HepG2 (cell line): ENCODE measurements around the gene THSD4. TPM values are rescaled to one million over a fixed set of nuclear protein-coding genes. Genes with fewer than 3 reads are reported as not detected.

Experiments
- ATAC-seq: fragments of 200-7000 bp; cut with Tn5 transposase; 3 replicates; pipeline ENCODE4 v1.9.1; 2020; ENCODE audit warnings: mild to moderate bottlenecking, moderate library complexity
- BruUV-seq: library from RNA; stranded (reverse); fragments of 400-500 nt; replicated peaks from 2 replicates; lab custom pipeline; 2021; lab: Mats Ljungman, UMichigan
- CTCF ChIA-PET: fragments of 300-600 bp; formaldehyde crosslinking; extraction: SDS; loops from one replicate; lab custom pipeline; 2021; ENCODE audit warnings: low total read pairs, inconsistent platforms, low intra/inter-chr PET ratio; lab: Yijun Ruan, JAX
- POLR2A ChIA-PET: fragments of 350-600 bp; sonication (Branson Sonifier 250); formaldehyde crosslinking; loops from one replicate; lab custom pipeline; 2020; ENCODE audit warnings: antibody characterized with exemption, inconsistent platforms; lab: Yijun Ruan, JAX
- DNase-seq: peaks from one replicate; pipeline ENCODE4 v3.0.0-alpha.2; 2015; ENCODE audit warnings: low spot score
- FAIRE-seq: peaks from 3 replicates; lab custom pipeline; 2011; peaks lifted over from hg19 to GRCh38; lab: Jason Lieb, UNC
- H2AFZ ChIP-seq: one replicate; pipeline ENCODE4 v1.6.1; 2011; ENCODE audit warnings: low read length, inconsistent platforms
- H3K27ac ChIP-seq: fragments of 300-600 bp; 3 replicates; pipeline ENCODE4 v1.8.0; 2011; ENCODE audit warnings: mixed run types, mild to moderate bottlenecking, mixed read lengths, low read length, inconsistent platforms; ENCODE audit not compliant: insufficient read depth; ENCODE audit errors: extremely low read length
- H3K27me3 ChIP-seq, 2 experiments: fragments of 200-600 bp in 1 of 2; 2 replicates in 1 of 2; 3 replicates in 1 of 2; pipeline versions ENCODE4 v1.6.0 to v1.8.0; 2011; ENCODE audit warnings: low read length in 2 of 2, mild to moderate bottlenecking in 2 of 2, moderate library complexity in 2 of 2, inconsistent platforms in 1 of 2; ENCODE audit not compliant: insufficient read depth in 2 of 2, control insufficient read depth in 1 of 2
- H3K36me3 ChIP-seq, 2 experiments: fragments of 200-600 bp in 1 of 2; replicated peaks in 1 of 2; 2 replicates in 1 of 2; 3 replicates in 1 of 2; pipeline versions ENCODE4 v1.5.1 to v1.8.0; 2011; ENCODE audit warnings: low read length in 2 of 2, inconsistent platforms in 1 of 2; ENCODE audit not compliant: insufficient read depth in 2 of 2, control insufficient read depth in 1 of 2
- H3K4me1 ChIP-seq: 2 replicates; pipeline ENCODE4 v1.5.1; 2012; ENCODE audit warnings: low read length, inconsistent platforms; ENCODE audit not compliant: insufficient read depth
- H3K4me2 ChIP-seq: 2 replicates; pipeline ENCODE4 v1.6.0; 2011; ENCODE audit warnings: low read depth, low read length, inconsistent platforms
- H3K4me3 ChIP-seq, 3 experiments: fragments of 200-600 bp in 1 of 3; sonication (generic), shearing (Covaris generic) in 1 of 3; replicated peaks in 1 of 3; 2 replicates each; pipeline ENCODE4 v1.5.1; 2011 to 2016; ENCODE audit warnings: low read length in 3 of 3, inconsistent platforms in 2 of 3, low read depth in 2 of 3, mild to moderate bottlenecking in 2 of 3, control low read depth in 1 of 3, mixed read lengths in 1 of 3; ENCODE audit not compliant: insufficient read depth in 1 of 3
- H3K79me2 ChIP-seq: one replicate; pipeline ENCODE4 v1.6.1; 2011; ENCODE audit warnings: low read length, inconsistent platforms; ENCODE audit not compliant: insufficient read depth
- H3K9ac ChIP-seq: 2 replicates; pipeline ENCODE4 v1.6.0; 2011; ENCODE audit warnings: mild to moderate bottlenecking, low read depth, low read length, inconsistent platforms; ENCODE audit not compliant: insufficient read depth
- H3K9me3 ChIP-seq: 2 replicates; pipeline ENCODE4 v1.5.1; 2012; ENCODE audit warnings: mild to moderate bottlenecking, low read length
- H4K20me1 ChIP-seq: 2 replicates; pipeline ENCODE4 v1.6.0; 2011; ENCODE audit warnings: inconsistent platforms, mild to moderate bottlenecking, low read length, moderate library complexity; ENCODE audit not compliant: insufficient read depth
- ASH2L ChIP-seq: fragments of 300-600, 200-600 bp; sonication (generic); IDR thresholded peaks from 2 replicates; pipeline ENCODE4 v1.7.0; 2017; ENCODE audit warnings: low read depth, mild to moderate bottlenecking, moderate library complexity, mixed read lengths, low read length; ENCODE audit not compliant: insufficient read length
- CENPBD1 ChIP-seq: sonication (generic); formaldehyde crosslinking; IDR thresholded peaks from 2 replicates; pipeline ENCODE4 v1.8.0; 2022; ENCODE audit warnings: missing genetic modification reagents, low read depth, mild to moderate bottlenecking, borderline replicate concordance
- EHMT2 ChIP-seq: fragments of 200-600 bp; sonication (generic); IDR thresholded peaks from 2 replicates; pipeline ENCODE4 v1.7.0; 2017; ENCODE audit warnings: antibody characterized with exemption, low read depth, low read length, borderline replicate concordance
- FOSL1 ChIP-seq: sonication (generic); formaldehyde crosslinking; IDR thresholded peaks from 2 replicates; pipeline ENCODE4 v1.9.0; 2021; ENCODE audit warnings: missing genetic modification reagents, borderline replicate concordance
- GMEB2 ChIP-seq: IDR thresholded peaks from 2 replicates; pipeline ENCODE4 v1.6.1; 2016; ENCODE audit warnings: missing biosample characterization, missing genetic modification reagents, low read depth
- GRHL1 ChIP-seq: sonication (generic); formaldehyde crosslinking; conservative IDR thresholded peaks from 2 replicates; pipeline ENCODE4 v1.8.0; 2022; ENCODE audit warnings: missing genetic modification reagents
- HES4 ChIP-seq: sonication (generic); formaldehyde crosslinking; IDR thresholded peaks from 2 replicates; pipeline ENCODE4 v1.9.0; 2021; ENCODE audit warnings: mild to moderate bottlenecking, missing genetic modification reagents, borderline replicate concordance
- KDM6A ChIP-seq: IDR thresholded peaks from 2 replicates; pipeline ENCODE4 v1.6.1; 2016; ENCODE audit warnings: low read depth
- MBNL3 ChIP-seq: fragments of 250-450 bp; sonication (Bioruptor Pico); conservative IDR thresholded peaks from 2 replicates; pipeline ENCODE4 v1.8.0; 2022; ENCODE audit warnings: mild to moderate bottlenecking, inconsistent platforms
- NPAS2 ChIP-seq: sonication (generic); formaldehyde crosslinking; IDR thresholded peaks from 2 replicates; pipeline ENCODE4 v1.8.0; 2022; ENCODE audit warnings: mild to moderate bottlenecking, missing genetic modification reagents, borderline replicate concordance
- SMAD1 ChIP-seq: sonication (generic); formaldehyde crosslinking; IDR thresholded peaks from 2 replicates; pipeline ENCODE4 v1.4.0; 2020; ENCODE audit warnings: missing genetic modification reagents, low read depth, mild to moderate bottlenecking, borderline replicate concordance
- TCF7 ChIP-seq: sonication (generic); IDR thresholded peaks from 2 replicates; pipeline ENCODE4 v1.6.1; 2016; ENCODE audit warnings: antibody characterized with exemption, low read depth
- TCF7L2 ChIP-seq: IDR thresholded peaks from 2 replicates; pipeline ENCODE4 v1.6.1; 2011; ENCODE audit warnings: mild to moderate bottlenecking, low read depth, low read length, moderate library complexity
- ZBTB10 ChIP-seq: sonication (generic); formaldehyde crosslinking; IDR thresholded peaks from 2 replicates; pipeline ENCODE4 v1.4.0; 2020; ENCODE audit warnings: missing genetic modification reagents, borderline replicate concordance
- ZC3H13 ChIP-seq: sonication (generic); formaldehyde crosslinking; IDR thresholded peaks from 2 replicates; pipeline ENCODE4 v1.8.1; 2023; ENCODE audit warnings: mild to moderate bottlenecking, missing genetic modification reagents, moderate library complexity
- ZNF234 ChIP-seq: sonication (generic); formaldehyde crosslinking; conservative IDR thresholded peaks from 2 replicates; pipeline ENCODE4 v1.5.1; 2020; ENCODE audit warnings: mild to moderate bottlenecking, missing genetic modification reagents
- ZNF329 ChIP-seq: sonication (generic); formaldehyde crosslinking; IDR thresholded peaks from 2 replicates; pipeline ENCODE4 v1.9.0; 2021; ENCODE audit warnings: low read depth, mild to moderate bottlenecking, missing genetic modification reagents
- ZNF781 ChIP-seq: sonication (generic); formaldehyde crosslinking; IDR thresholded peaks from 2 replicates; pipeline ENCODE4 v1.5.1; 2020; ENCODE audit warnings: borderline replicate concordance, mild to moderate bottlenecking, missing genetic modification reagents; ENCODE audit errors: not compliant biosample characterization
- WGBS: methylation state at CpG from one replicate; pipeline ENCODE4 v1.1.6; 2017; ENCODE audit warnings: low lambda C conversion rate; 5-methylcytosine and 5-hydroxymethylcytosine counted together
- in situ Hi-C: cut with HindIII; loops from 2 replicates; pipeline ENCODE4 v1.10.0; 2017; ENCODE audit warnings: low pct_unique_long_range_greater_than_20kb; ENCODE audit not compliant: extremely low pct_ligation_motif_present
- intact Hi-C: fragments of 100-400 bp; cut with micrococcal nuclease; formaldehyde crosslinking; loops from one replicate; pipeline ENCODE4 v1.10.0; 2022; ENCODE audit not compliant: unreplicated experiment
- polyA plus RNA-seq, 8 experiments: library from polyadenylated mRNA; depleted of rRNA in 3 of 8; stranded (reverse) in 7 of 8; unstranded in 1 of 8; fragments of >200 nt; fragmentation: Illumina TruSeq in 4 of 8; extraction: Trizol in 4 of 8; gene quantifications; 2 replicates each; pipeline versions ENCODE4 v1.2.1 to v1.2.3, GENCODE V29; 2011 to 2016; ENCODE audit warnings: low read depth in 4 of 8, missing spikeins in 1 of 8, mixed read lengths in 1 of 8; ENCODE audit not compliant: insufficient read depth in 1 of 8
- total RNA-seq, 5 experiments: library from RNA; depleted of rRNA; stranded (reverse); fragments of >200 nt; fragmentation: Illumina TruSeq; extraction: Trizol; gene quantifications; 2 replicates each; pipeline ENCODE4 v1.2.3, GENCODE V29; 2016; ENCODE audit warnings: low read depth in 1 of 5

The THSD4 gene
- total and polyA plus RNA-seq, 2 of the 13 experiments (the other 11 are each of a cell fraction or from before 2014, with no cell fraction given), result 0.07 to 0.21 TPM

GRCh38 chr15:71393383-71393782 lies 278.1 kb downstream of the THSD4 start:
- Histone ChIP-seq H2AFZ (no peak overlapping the region), H3K4me1 (no peaks in the 10 kb centered on the region), H3K4me2 (no peak overlapping the region), H3K9me3 (no peaks in the 10 kb centered on the region), H3K27me3 (no peaks in the 10 kb centered on the region; a peak in 2 of 5 replicates), H3K79me2 (no peaks in the 10 kb centered on the region), H3K36me3 (no peaks in the 10 kb centered on the region; a peak in 1 of 5 replicates), H3K27ac (no peak overlapping the region), H3K4me3 (no peak overlapping the region), H4K20me1 (no peaks in the 10 kb centered on the region), H3K9ac (no peak overlapping the region)
- DNase-seq, result no peak
- intact Hi-C loops (no loop called here), in situ Hi-C loops (no loop called here)
- TF ChIP-seq MBNL3 (CRISPR knock-in tag), result no peak
- no peak for TF ChIP-seq HES4 (CRISPR knock-in tag)
- TF ChIP-seq TCF7L2, result no peak
- TF ChIP-seq SMAD1 (CRISPR knock-in tag), result no peak
- TF ChIP-seq GRHL1 (CRISPR knock-in tag), result no peak
- no peak for TF ChIP-seq ZC3H13 (CRISPR knock-in tag)
- no peak for TF ChIP-seq ZNF234 (CRISPR knock-in tag)
- TF ChIP-seq ZNF781 (CRISPR knock-in tag), result no peak
- no peak for TF ChIP-seq ASH2L
- TF ChIP-seq KDM6A (CRISPR knock-in tag), result no peak
- no peak for TF ChIP-seq EHMT2
- TF ChIP-seq TCF7, result no peak
- TF ChIP-seq GMEB2, result no peak
- no peak for TF ChIP-seq FOSL1 (CRISPR knock-in tag)
- TF ChIP-seq CENPBD1 (CRISPR knock-in tag), result no peak
- TF ChIP-seq ZNF329 (CRISPR knock-in tag), result no peak
- no peak for TF ChIP-seq NPAS2 (CRISPR knock-in tag)
- TF ChIP-seq ZBTB10 (CRISPR knock-in tag), result no peak
- no TSS peak for BruUV-seq
- no peak for FAIRE-seq
- WGBS, result 13% methylated on average over 3 of the region's 3 CpGs
- CTCF ChIA-PET, result no interaction called here
- POLR2A ChIA-PET, result no interaction called here
- ATAC-seq, result no peak
